Testis (tissue), 2 donors: ENCODE data around the gene ITPK1.

Experiments
- CTCF ChIP-seq, 3 experiments: fragments of 450-650 bp in 2 of 3; fragments of 200-600 bp in 1 of 3; sonication (generic) in 1 of 3; IDR thresholded peaks; one replicate each; pipeline ENCODE4 v1.5.1; 2016 to 2019; ENCODE audit warnings: antibody characterized with exemption in 3 of 3, mild to moderate bottlenecking in 2 of 3, moderate library complexity in 1 of 3
- POLR2A ChIP-seq: fragments of 450-650 bp; IDR thresholded peaks from one replicate; pipeline ENCODE4 v1.6.1; 2017; ENCODE audit warnings: antibody characterized with exemption, mild to moderate bottlenecking, moderate library complexity

- TF ChIP-seq POLR2A (no peak), CTCF (IDR thresholded peaks at IDR 0.05) (no peak)
Observed at GRCh38 chr14:93102141-93102540, 13.6 kb downstream of the ITPK1 start.
